GM06990 (cell line): Measurements from ENCODE around the gene TMEM235.

Source experiments
- DNase-seq: peaks from one replicate; pipeline ENCODE4 v3.0.0-alpha.2; 2011; ENCODE audit not compliant: insufficient read length; ENCODE audit errors: extremely low read depth
- H3K27me3 ChIP-seq: replicated peaks from 2 replicates; pipeline ENCODE4 v1.6.0; 2011; ENCODE audit warnings: low read length; ENCODE audit not compliant: control insufficient read depth, insufficient read depth
- H3K36me3 ChIP-seq: 2 replicates; pipeline ENCODE4 v1.5.1; 2011; ENCODE audit warnings: low read length; ENCODE audit not compliant: control insufficient read depth, insufficient read depth
- H3K4me3 ChIP-seq: replicated peaks from 2 replicates; pipeline ENCODE4 v1.5.1; 2011; ENCODE audit warnings: low read depth, mild to moderate bottlenecking, control low read depth, low read length
- TF ChIP-seq, protein P1 (sequence below): IDR thresholded peaks from 2 replicates; pipeline ENCODE4 v1.5.1; 2011; ENCODE audit warnings: low read length, control low read depth, mild to moderate bottlenecking, inconsistent platforms; ENCODE audit not compliant: insufficient read depth, poor library complexity, severe bottlenecking

TMEM235 gene

GRCh38 chr17:78230996-78231935, at the start of gene TMEM235:
TSS of gene TMEM235 (plus strand) at chr17:78231631. CDS start at chr17:78232024, 393 bp downstream.
- Histone ChIP-seq H3K36me3 (no peaks in the 10 kb centered on the region), H3K4me3 (no peak within 1 kb of the TSS), H3K27me3 (peaks cover 2% of the 10 kb centered on the region; the same call in 1 of the 2 replicates)
- TF ChIP-seq, protein P1, sequence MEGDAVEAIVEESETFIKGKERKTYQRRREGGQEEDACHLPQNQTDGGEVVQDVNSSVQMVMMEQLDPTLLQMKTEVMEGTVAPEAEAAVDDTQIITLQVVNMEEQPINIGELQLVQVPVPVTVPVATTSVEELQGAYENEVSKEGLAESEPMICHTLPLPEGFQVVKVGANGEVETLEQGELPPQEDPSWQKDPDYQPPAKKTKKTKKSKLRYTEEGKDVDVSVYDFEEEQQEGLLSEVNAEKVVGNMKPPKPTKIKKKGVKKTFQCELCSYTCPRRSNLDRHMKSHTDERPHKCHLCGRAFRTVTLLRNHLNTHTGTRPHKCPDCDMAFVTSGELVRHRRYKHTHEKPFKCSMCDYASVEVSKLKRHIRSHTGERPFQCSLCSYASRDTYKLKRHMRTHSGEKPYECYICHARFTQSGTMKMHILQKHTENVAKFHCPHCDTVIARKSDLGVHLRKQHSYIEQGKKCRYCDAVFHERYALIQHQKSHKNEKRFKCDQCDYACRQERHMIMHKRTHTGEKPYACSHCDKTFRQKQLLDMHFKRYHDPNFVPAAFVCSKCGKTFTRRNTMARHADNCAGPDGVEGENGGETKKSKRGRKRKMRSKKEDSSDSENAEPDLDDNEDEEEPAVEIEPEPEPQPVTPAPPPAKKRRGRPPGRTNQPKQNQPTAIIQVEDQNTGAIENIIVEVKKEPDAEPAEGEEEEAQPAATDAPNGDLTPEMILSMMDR: no peak
- no peak for DNase-seq

- TF ChIP-seq, protein P1: no peak
- DNase-seq: no peak
- no peak overlapping the region for H3K4me3 ChIP-seq
- H3K36me3 ChIP-seq: peaks cover 8% of the 10 kb centered on the region
- H3K27me3 ChIP-seq: no peaks in the 10 kb centered on the region
Measured at GRCh38 chr17:78182504-78182903, 48.9 kb upstream of the TMEM235 start.

GRCh38 chr17:78183916-78184315, 47.5 kb upstream of the TMEM235 start:
- Histone ChIP-seq H3K36me3 (peaks cover 8% of the 10 kb centered on the region), H3K4me3 (no peak overlapping the region), H3K27me3 (no peaks in the 10 kb centered on the region)
- TF ChIP-seq, protein P1: no peak
- DNase-seq: no peak

GRCh38 chr17:78184351-78184750, 47.1 kb upstream of the TMEM235 start:
- H3K4me3 ChIP-seq: no peak overlapping the region
- no peak for DNase-seq
- TF ChIP-seq, protein P1: no peak
- peaks cover 7% of the 10 kb centered on the region for H3K36me3 ChIP-seq
- H3K27me3 ChIP-seq: no peaks in the 10 kb centered on the region

DNA sequence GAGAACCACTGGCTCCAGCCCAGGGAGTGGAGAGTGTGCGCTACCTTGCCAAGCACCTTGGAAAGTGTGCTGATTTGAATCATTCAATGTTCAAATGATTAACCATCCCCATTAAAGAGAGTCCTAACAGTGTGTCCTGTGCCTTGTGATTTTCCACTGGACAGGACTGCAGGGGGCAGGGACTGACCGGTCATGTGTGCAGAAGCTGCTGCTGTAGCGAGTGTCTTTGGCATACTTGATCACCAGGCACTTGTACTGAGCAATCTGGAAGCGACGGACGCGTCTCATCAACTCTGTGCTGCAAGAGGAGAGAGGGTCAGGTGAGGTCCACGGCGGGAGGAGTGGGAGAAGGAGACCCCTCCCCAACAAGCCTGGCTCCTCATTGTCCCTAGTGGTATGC, 46.6 kb upstream of the TMEM235 start:
- no peak overlapping the region for H3K4me3 ChIP-seq
- H3K27me3 ChIP-seq: no peaks in the 10 kb centered on the region
- H3K36me3 ChIP-seq: peaks cover 6% of the 10 kb centered on the region
- no peak for DNase-seq
- TF ChIP-seq, protein P1: no peak
